Measurements from ENCODE around the gene GRIN2A.

DNA sequence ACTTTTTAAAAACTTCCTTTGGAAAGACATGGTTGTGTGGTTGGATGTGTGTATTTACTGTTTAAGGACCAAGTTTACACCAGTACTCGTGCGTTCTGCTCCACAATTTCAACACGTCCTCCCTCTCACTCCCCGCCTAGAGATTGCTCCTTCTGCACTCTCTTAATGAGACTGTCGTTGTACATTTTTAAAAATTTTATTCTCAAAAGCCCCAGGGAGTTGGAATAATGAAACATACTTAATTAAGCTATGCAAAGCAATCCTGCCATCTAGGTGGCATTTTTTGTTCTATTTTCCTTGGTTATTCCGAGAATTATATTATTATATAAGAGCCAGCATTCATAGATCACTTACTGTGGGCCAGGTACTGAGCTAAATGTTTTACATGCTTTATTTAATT is 264.5 kb downstream of the GRIN2A start:
- TF ChIP-seq, protein P1, sequence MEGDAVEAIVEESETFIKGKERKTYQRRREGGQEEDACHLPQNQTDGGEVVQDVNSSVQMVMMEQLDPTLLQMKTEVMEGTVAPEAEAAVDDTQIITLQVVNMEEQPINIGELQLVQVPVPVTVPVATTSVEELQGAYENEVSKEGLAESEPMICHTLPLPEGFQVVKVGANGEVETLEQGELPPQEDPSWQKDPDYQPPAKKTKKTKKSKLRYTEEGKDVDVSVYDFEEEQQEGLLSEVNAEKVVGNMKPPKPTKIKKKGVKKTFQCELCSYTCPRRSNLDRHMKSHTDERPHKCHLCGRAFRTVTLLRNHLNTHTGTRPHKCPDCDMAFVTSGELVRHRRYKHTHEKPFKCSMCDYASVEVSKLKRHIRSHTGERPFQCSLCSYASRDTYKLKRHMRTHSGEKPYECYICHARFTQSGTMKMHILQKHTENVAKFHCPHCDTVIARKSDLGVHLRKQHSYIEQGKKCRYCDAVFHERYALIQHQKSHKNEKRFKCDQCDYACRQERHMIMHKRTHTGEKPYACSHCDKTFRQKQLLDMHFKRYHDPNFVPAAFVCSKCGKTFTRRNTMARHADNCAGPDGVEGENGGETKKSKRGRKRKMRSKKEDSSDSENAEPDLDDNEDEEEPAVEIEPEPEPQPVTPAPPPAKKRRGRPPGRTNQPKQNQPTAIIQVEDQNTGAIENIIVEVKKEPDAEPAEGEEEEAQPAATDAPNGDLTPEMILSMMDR (conservative IDR thresholded peaks at IDR 0.05; ENCODE audit: low read length): no peak
- TF ChIP-seq EZH2phosphoT487 (IDR thresholded peaks at IDR 0.05; ENCODE audit: borderline replicate concordance, low read depth, low read length): no peak

Measured in OCI-LY7 (cell line).